ENCODE data around the gene EML6. TPM values are rescaled to one million over a fixed set of nuclear protein-coding genes. Genes with fewer than 3 reads are reported as not detected.

EML6 gene
- total and polyA plus RNA-seq, 10 of the 15 experiments (the other 5 are each of a cell fraction or from before 2014, with no cell fraction given): 0.09 to 0.67 (median 0.21) TPM

GRCh38 chr2:54680397-54681041 is 42.9 kb upstream of the EML6 start:
- H3K27me3 ChIP-seq (replicated peaks in 1 of 2; ENCODE audit: control insufficient read depth in 2 of 2, insufficient read depth in 2 of 2, low read length in 1 of 2): no peaks in the 10 kb centered on the region; a peak in 1 of 4 replicates
- ATAC-seq (peak; percentile 81), FAIRE-seq (peak; percentile 54), DNase-seq (ENCODE audit: low read depth, low spot score) (peak; percentile 77)
- BruUV-seq (replicated peaks): no TSS peak
- H3K9ac ChIP-seq (ENCODE audit: control insufficient read depth, insufficient read depth, low read length): peak overlapping the region; percentile 10
- H4K20me1 ChIP-seq (ENCODE audit: control insufficient read depth, insufficient read depth): no peaks in the 10 kb centered on the region
- peak overlapping the region; percentile 47 for H3K27ac ChIP-seq (ENCODE audit: control insufficient read depth, insufficient read depth)
- peaks cover 4% of the 10 kb centered on the region; the same call in 2 of the 3 replicates for H3K9me3 ChIP-seq (replicated peaks; ENCODE audit: control insufficient read depth, insufficient read depth, low read length)
- intact Hi-C loops (cut with micrococcal nuclease; ENCODE audit: unreplicated experiment): loop anchor here (2.0 kb wide), 1 partner anchor 46 kb away; no protein-coding TSS in a partner anchor
- no peak overlapping the region; the same call in 1 of the 2 replicates for H2AFZ ChIP-seq (ENCODE audit: control insufficient read depth, low read depth, low read length)
- ChIA-PET CTCF (interaction anchor here (0.6 to 6.2 kb wide), 10 partner anchors 15 to 450 kb away, joined by 3 to 42 read pairs (median 4); no protein-coding TSS in a partner anchor), RAD21 (ENCODE audit: unreplicated experiment) (interaction anchor here (0.7 to 5.9 kb wide), 11 partner anchors 8 to 578 kb away, joined by 3 to 49 read pairs (median 6); no protein-coding TSS in a partner anchor), SMC1A (ENCODE audit: uncharacterized antibody, unreplicated experiment) (interaction anchor here (0.6 to 7.9 kb wide), 18 partner anchors 8 to 332 kb away, joined by 3 to 50 read pairs (median 5); no protein-coding TSS in a partner anchor), POLR2A (interaction anchor here (0.7 to 1.2 kb wide), 5 partner anchors 46 to 624 kb away, joined by 3 to 4 read pairs (median 3); no protein-coding TSS in a partner anchor)
- WGBS (ENCODE audit: insufficient coverage, insufficient replicate concordance, low lambda C conversion rate, missing lambda C conversion rate): 1% methylated on average over 6 of the region's 6 CpGs
- peaks cover 31% of the 10 kb centered on the region for H3K4me1 ChIP-seq (ENCODE audit: control insufficient read depth, insufficient read depth, low read length)
- in situ Hi-C loops (cut with MboI): no loop called here
- H3K79me2 ChIP-seq (ENCODE audit: control insufficient read depth, insufficient read depth, low read length): no peaks in the 10 kb centered on the region
- peak overlapping the region; percentile 34; the same call in 1 of the 2 replicates for H3K4me3 ChIP-seq
- H3K36me3 ChIP-seq (ENCODE audit: control insufficient read depth in 2 of 2, insufficient read depth in 2 of 2, low read length in 1 of 2): no peaks in the 10 kb centered on the region
- H3K4me2 ChIP-seq (ENCODE audit: control insufficient read depth, insufficient read depth): peak overlapping the region; percentile 77
- TF ChIP-seq E2F4 (IDR thresholded peaks at IDR 0.05; ENCODE audit: low read depth, low read length): no peak
- peak; percentile 38; the same call in 1 of the 2 replicates for TF ChIP-seq PML (IDR thresholded peaks at IDR 0.05; ENCODE audit: low read length)
- peak; percentile 70; the same call in 1 of the 2 replicates for TF ChIP-seq PAX5 (IDR thresholded peaks at IDR 0.05; ENCODE audit: borderline replicate concordance, low read depth, low read length)
- no peak for TF ChIP-seq SIN3A (IDR thresholded peaks at IDR 0.05; ENCODE audit: low read depth, low read length)
- peak; percentile 32; the same call in 1 of the 2 replicates for TF ChIP-seq ZNF687 (IDR thresholded peaks at IDR 0.05)
- no peak; the same call in none of the 2 replicates for TF ChIP-seq GATAD2B (conservative IDR thresholded peaks at IDR 0.05; ENCODE audit: low read depth)
- TF ChIP-seq RELB (IDR thresholded peaks at IDR 0.05; ENCODE audit: low read depth): peak; percentile 83; the same call in 1 of the 2 replicates
- no peak for TF ChIP-seq CREB1 (IDR thresholded peaks at IDR 0.05; ENCODE audit: low read depth)
- peak; percentile 49; the same call in 1 of the 2 replicates for TF ChIP-seq ZNF217 (IDR thresholded peaks at IDR 0.05)
- no peak for TF ChIP-seq ELK1 (IDR thresholded peaks at IDR 0.05; ENCODE audit: low read depth, low read length)
- TF ChIP-seq SP1 (IDR thresholded peaks at IDR 0.05; ENCODE audit: low read depth, low read length): peak; percentile 9

Data from GM12878 (cell line).